ENCODE measurements around the gene CTDSP2. TPM values are rescaled to one million over a fixed set of nuclear protein-coding genes. Genes with fewer than 3 reads are reported as not detected.

The CTDSP2 gene
- total and polyA plus RNA-seq, 10 of the 15 experiments (the other 5 are each of a cell fraction or from before 2014, with no cell fraction given): 17.3 to 98.2 (median 54.1) TPM

- DNase-seq (ENCODE audit: low read depth, low spot score) (no peak), FAIRE-seq (no peak), ATAC-seq (no peak)
- Histone ChIP-seq H3K9me3 (replicated peaks; ENCODE audit: control insufficient read depth, insufficient read depth, low read length) (no peaks in the 10 kb centered on the region), H3K4me2 (ENCODE audit: control insufficient read depth, insufficient read depth) (peak overlapping the region; percentile 89), H3K4me1 (ENCODE audit: control insufficient read depth, insufficient read depth, low read length) (peaks cover 8% of the 10 kb centered on the region; the same call in 1 of the 2 replicates), H3K36me3 (ENCODE audit: control insufficient read depth in 2 of 2, insufficient read depth in 2 of 2, low read length in 1 of 2) (peaks cover 0 to 14% of the 10 kb centered on the region in 2 experiments; a peak in 3 of 4 replicates), H3K9ac (ENCODE audit: control insufficient read depth, insufficient read depth, low read length) (peak overlapping the region; percentile 91), H2AFZ (ENCODE audit: control insufficient read depth, low read depth, low read length) (no peak overlapping the region), H4K20me1 (ENCODE audit: control insufficient read depth, insufficient read depth) (no peaks in the 10 kb centered on the region), H3K4me3 (peak overlapping the region; percentile 98), H3K79me2 (ENCODE audit: control insufficient read depth, insufficient read depth, low read length) (peaks cover 15% of the 10 kb centered on the region), H3K27ac (ENCODE audit: control insufficient read depth, insufficient read depth) (peak overlapping the region; percentile 61; the same call in 1 of the 2 replicates), H3K27me3 (replicated peaks in 1 of 2; ENCODE audit: control insufficient read depth in 2 of 2, insufficient read depth in 2 of 2, low read length in 1 of 2) (no peaks in the 10 kb centered on the region)
- intact Hi-C loops (cut with micrococcal nuclease; ENCODE audit: unreplicated experiment): no loop called here
- ChIA-PET SMC1A (ENCODE audit: uncharacterized antibody, unreplicated experiment) (interaction anchor here (0.6 to 2.0 kb wide), 6 partner anchors 16 to 113 kb away, joined by 3 to 6 read pairs (median 4); no protein-coding TSS in a partner anchor), CTCF (interaction anchor here (0.8 to 2.7 kb wide), 15 partner anchors 9 to 175 kb away, joined by 3 to 12 read pairs (median 6); partner anchors contain the start of genes EEF1AKMT3 and METTL1), POLR2A (interaction anchor here (0.6 to 1.5 kb wide), 3 partner anchors 11 to 136 kb away, joined by 3 to 11 read pairs (median 3); partner anchors contain the start of genes EEF1AKMT3 and METTL1), RAD21 (ENCODE audit: unreplicated experiment) (interaction anchor here (1.0 to 1.4 kb wide), 4 partner anchors 27 to 325 kb away, joined by 3 to 5 read pairs (median 4); no protein-coding TSS in a partner anchor)
- no TSS peak for BruUV-seq (replicated peaks)
- WGBS (ENCODE audit: insufficient coverage, insufficient replicate concordance, low lambda C conversion rate, missing lambda C conversion rate): 88% methylated on average over 12 of the region's 12 CpGs
- in situ Hi-C loops (cut with MboI): no loop called here
- TF ChIP-seq IKZF1 (conservative IDR thresholded peaks at IDR 0.05) (no peak), ZZZ3 (IDR thresholded peaks at IDR 0.05; ENCODE audit: control insufficient read depth, insufficient read length, low read depth) (no peak), BHLHE40 (IDR thresholded peaks at IDR 0.05; ENCODE audit: borderline replicate concordance in 1 of 2, low read depth in 2 of 2, low read length in 1 of 2) (no peak), CBX5 (IDR thresholded peaks at IDR 0.05; ENCODE audit: low read depth) (no peak), PRDM15 (CRISPR knock-in tag; IDR thresholded peaks at IDR 0.05) (no peak), WRNIP1 (IDR thresholded peaks at IDR 0.05; ENCODE audit: borderline replicate concordance, low read depth, low read length) (no peak), SMC3 (IDR thresholded peaks at IDR 0.05; ENCODE audit: borderline replicate concordance, low read length) (no peak), NR2F1 (conservative IDR thresholded peaks at IDR 0.05) (no peak), YBX1 (IDR thresholded peaks at IDR 0.05) (no peak), EGR1 (IDR thresholded peaks at IDR 0.05; ENCODE audit: borderline replicate concordance in 1 of 2, low read depth in 2 of 2, low read length in 2 of 2) (no peak), ZNF207 (IDR thresholded peaks at IDR 0.05; ENCODE audit: borderline replicate concordance) (no peak)
- TF ChIP-seq, protein P1, sequence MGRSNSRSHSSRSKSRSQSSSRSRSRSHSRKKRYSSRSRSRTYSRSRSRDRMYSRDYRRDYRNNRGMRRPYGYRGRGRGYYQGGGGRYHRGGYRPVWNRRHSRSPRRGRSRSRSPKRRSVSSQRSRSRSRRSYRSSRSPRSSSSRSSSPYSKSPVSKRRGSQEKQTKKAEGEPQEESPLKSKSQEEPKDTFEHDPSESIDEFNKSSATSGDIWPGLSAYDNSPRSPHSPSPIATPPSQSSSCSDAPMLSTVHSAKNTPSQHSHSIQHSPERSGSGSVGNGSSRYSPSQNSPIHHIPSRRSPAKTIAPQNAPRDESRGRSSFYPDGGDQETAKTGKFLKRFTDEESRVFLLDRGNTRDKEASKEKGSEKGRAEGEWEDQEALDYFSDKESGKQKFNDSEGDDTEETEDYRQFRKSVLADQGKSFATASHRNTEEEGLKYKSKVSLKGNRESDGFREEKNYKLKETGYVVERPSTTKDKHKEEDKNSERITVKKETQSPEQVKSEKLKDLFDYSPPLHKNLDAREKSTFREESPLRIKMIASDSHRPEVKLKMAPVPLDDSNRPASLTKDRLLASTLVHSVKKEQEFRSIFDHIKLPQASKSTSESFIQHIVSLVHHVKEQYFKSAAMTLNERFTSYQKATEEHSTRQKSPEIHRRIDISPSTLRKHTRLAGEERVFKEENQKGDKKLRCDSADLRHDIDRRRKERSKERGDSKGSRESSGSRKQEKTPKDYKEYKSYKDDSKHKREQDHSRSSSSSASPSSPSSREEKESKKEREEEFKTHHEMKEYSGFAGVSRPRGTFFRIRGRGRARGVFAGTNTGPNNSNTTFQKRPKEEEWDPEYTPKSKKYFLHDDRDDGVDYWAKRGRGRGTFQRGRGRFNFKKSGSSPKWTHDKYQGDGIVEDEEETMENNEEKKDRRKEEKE (IDR thresholded peaks at IDR 0.05): no peak
- TF ChIP-seq, protein P2, sequence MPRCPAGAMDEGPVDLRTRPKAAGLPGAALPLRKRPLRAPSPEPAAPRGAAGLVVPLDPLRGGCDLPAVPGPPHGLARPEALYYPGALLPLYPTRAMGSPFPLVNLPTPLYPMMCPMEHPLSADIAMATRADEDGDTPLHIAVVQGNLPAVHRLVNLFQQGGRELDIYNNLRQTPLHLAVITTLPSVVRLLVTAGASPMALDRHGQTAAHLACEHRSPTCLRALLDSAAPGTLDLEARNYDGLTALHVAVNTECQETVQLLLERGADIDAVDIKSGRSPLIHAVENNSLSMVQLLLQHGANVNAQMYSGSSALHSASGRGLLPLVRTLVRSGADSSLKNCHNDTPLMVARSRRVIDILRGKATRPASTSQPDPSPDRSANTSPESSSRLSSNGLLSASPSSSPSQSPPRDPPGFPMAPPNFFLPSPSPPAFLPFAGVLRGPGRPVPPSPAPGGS (IDR thresholded peaks at IDR 0.05; ENCODE audit: borderline replicate concordance, insufficient read depth, low read depth, low read length, poor library complexity, severe bottlenecking): no peak
These were observed 63.1 kb downstream of the CTDSP2 start for GRCh38 chr12:57783466-57783801.
